GM19043 (cell line): ENCODE measurements around the gene REV1.
"Not testable (repeated sequence)": the region's sequence is repeated elsewhere in the genome, so short reads cannot be mapped to it uniquely, and the experiment has no call there.

Experiments
- ATAC-seq: cut with Tn5 transposase; IDR thresholded peaks from one replicate; pipeline ENCODE4 v1.9.1; 2021; ENCODE audit warnings: low read depth; ENCODE audit not compliant: unreplicated experiment

The REV1 gene

GRCh38 chr2:99489761-99490622 lies at the start of gene REV1:
Gene REV1 (minus strand): TSS chr2:99490017. CDS start chr2:99464975, 25,042 bp downstream.
- ATAC-seq, result peak; percentile 66

- no peak for ATAC-seq
Measured at GRCh38 chr2:99537910-99538485, 48.2 kb upstream of the REV1 start.

- no peak for ATAC-seq
Measured at GRCh38 chr2:99524056-99524455, 34.2 kb upstream of the REV1 start.

GRCh38 chr2:99522157-99522556 lies 32.3 kb upstream of the REV1 start:
- ATAC-seq, result no peak

GRCh38 chr2:99520813-99521212 lies 31.0 kb upstream of the REV1 start:
- ATAC-seq, result no peak

GRCh38 chr2:99520195-99520594 lies 30.4 kb upstream of the REV1 start:
- ATAC-seq, result no peak

- no peak for ATAC-seq
Measured at GRCh38 chr2:99514357-99514756, 24.5 kb upstream of the REV1 start.

- no peak for ATAC-seq
Measured at GRCh38 chr2:99512181-99512591, 22.4 kb upstream of the REV1 start.

- no peak for ATAC-seq
Measured at GRCh38 chr2:99509387-99509786, 19.6 kb upstream of the REV1 start.

GRCh38 chr2:99507937-99508818 lies 18.4 kb upstream of the REV1 start:
- ATAC-seq, result no peak

GRCh38 chr2:99504844-99505584 lies 15.2 kb upstream of the REV1 start:
- ATAC-seq, result no peak

GRCh38 chr2:99503662-99504416 lies 14.0 kb upstream of the REV1 start:
- not testable (repeated sequence) for ATAC-seq

- no peak for ATAC-seq
Measured at GRCh38 chr2:99496021-99496420, 6.2 kb upstream of the REV1 start.

- ATAC-seq, result no peak
Measured at GRCh38 chr2:99495115-99495860, 5.5 kb upstream of the REV1 start.

GRCh38 chr2:99492721-99493120 lies 2.9 kb upstream of the REV1 start:
- no peak for ATAC-seq

- ATAC-seq, result no peak
Measured at GRCh38 chr2:99490623-99491461, 1.0 kb upstream of the REV1 start.

- ATAC-seq, result peak; percentile 21
Measured at GRCh38 chr2:99489063-99489760, 605 bp downstream of the REV1 start.
